GM23338 (cell line): ENCODE measurements around the gene KIAA1217. TPM values are rescaled to one million over a fixed set of nuclear protein-coding genes. Genes with fewer than 3 reads are reported as not detected.

ENCODE experiments used
- ATAC-seq: fragments of 200-7000 bp; cut with Tn5 transposase; 3 replicates; pipeline ENCODE4 v1.9.1; 2020
- DNase-seq: peaks from one replicate; pipeline ENCODE4 v3.0.0-alpha.2; 2015; ENCODE audit warnings: low spot score
- H2AFZ ChIP-seq: fragments of 200-600 bp; sonication (generic); 2 replicates; pipeline ENCODE4 v1.8.0; 2016; ENCODE audit warnings: antibody characterized with exemption, mild to moderate bottlenecking, moderate library complexity
- H3F3A ChIP-seq: fragments of 200-600 bp; sonication (generic); replicated peaks from 2 replicates; pipeline ENCODE4 v1.8.0; 2017; ENCODE audit warnings: antibody characterized with exemption, mixed run types, low read depth
- H3K27ac ChIP-seq: fragments of 200-600 bp; sonication (generic); 2 replicates; pipeline ENCODE4 v1.6.1; 2016; ENCODE audit warnings: low read depth
- H3K27me3 ChIP-seq: fragments of 200-600 bp; sonication (generic); 2 replicates; pipeline ENCODE4 v1.8.0; 2016; ENCODE audit warnings: mild to moderate bottlenecking, mixed run types, moderate library complexity; ENCODE audit not compliant: insufficient read depth
- H3K36me3 ChIP-seq: fragments of 200-600 bp; sonication (generic); 2 replicates; pipeline ENCODE4 v1.8.0; 2016; ENCODE audit warnings: mild to moderate bottlenecking; ENCODE audit not compliant: insufficient read depth
- H3K4me1 ChIP-seq: fragments of 200-600 bp; sonication (generic); 2 replicates; pipeline ENCODE4 v1.8.0; 2016; ENCODE audit warnings: mild to moderate bottlenecking, moderate library complexity; ENCODE audit not compliant: insufficient read depth
- H3K4me2 ChIP-seq: fragments of 200-600 bp; sonication (generic); 2 replicates; pipeline ENCODE4 v1.7.1; 2017; ENCODE audit warnings: mixed run types
- H3K4me3 ChIP-seq: fragments of 200-600 bp; sonication (generic); 2 replicates; pipeline ENCODE4 v1.6.1; 2016; ENCODE audit warnings: mixed run types
- H3K79me2 ChIP-seq: fragments of 200-600 bp; sonication (generic); replicated peaks from 2 replicates; pipeline ENCODE4 v1.8.0; 2017; ENCODE audit warnings: mild to moderate bottlenecking; ENCODE audit not compliant: insufficient read depth
- H3K9me2 ChIP-seq: fragments of 200-600 bp; sonication (generic); 2 replicates; pipeline ENCODE4 v1.8.0; 2017; ENCODE audit not compliant: insufficient read depth
- H4K20me1 ChIP-seq: fragments of 200-600 bp; sonication (generic); replicated peaks from 2 replicates; pipeline ENCODE4 v1.8.0; 2017; ENCODE audit warnings: mild to moderate bottlenecking; ENCODE audit not compliant: insufficient read depth
- H3K27ac Mint-ChIP-seq: 2 replicates; pipeline ENCODE4 v1.8.0; 2020; ENCODE audit warnings: inconsistent platforms, mild to moderate bottlenecking, moderate library complexity, mixed read lengths
- H3K27me3 Mint-ChIP-seq: 3 replicates; pipeline ENCODE4 v1.8.0; 2022; ENCODE audit warnings: low read depth, mild to moderate bottlenecking, moderate library complexity, mixed read lengths, inconsistent platforms; ENCODE audit not compliant: insufficient read depth, poor library complexity
- H3K36me3 Mint-ChIP-seq: 3 replicates; pipeline ENCODE4 v1.8.0; 2021; ENCODE audit warnings: low read depth, mild to moderate bottlenecking, inconsistent platforms, moderate library complexity, mixed read lengths
- H3K4me1 Mint-ChIP-seq: 3 replicates; pipeline ENCODE4 v1.8.0; 2020; ENCODE audit warnings: mild to moderate bottlenecking, inconsistent platforms, mixed read lengths
- H3K4me3 Mint-ChIP-seq: 3 replicates; pipeline ENCODE4 v1.8.0; 2021; ENCODE audit warnings: moderate library complexity, mild to moderate bottlenecking, inconsistent platforms, mixed read lengths
- H3K9me3 Mint-ChIP-seq: 3 replicates; pipeline ENCODE4 v1.8.0; 2020; ENCODE audit warnings: moderate library complexity, mild to moderate bottlenecking, inconsistent platforms, mixed read lengths
- CREB1 ChIP-seq: fragments of 250-450 bp; sonication (Bioruptor Pico); IDR thresholded peaks from 2 replicates; pipeline ENCODE4 v1.5.0; 2020; ENCODE audit warnings: low read depth, mild to moderate bottlenecking, moderate library complexity
- ETS1 ChIP-seq: IDR thresholded peaks from 2 replicates; pipeline ENCODE4 v1.6.1; 2016; ENCODE audit warnings: antibody characterized with exemption
- EZH2 ChIP-seq: fragments of 200-600 bp; sonication (generic); IDR thresholded peaks from one replicate; pipeline ENCODE4 v1.8.0; 2017; ENCODE audit warnings: antibody characterized with exemption, mild to moderate bottlenecking, low read depth; ENCODE audit not compliant: unreplicated experiment
- EZH2phosphoT487 ChIP-seq: fragments of 200-600 bp; sonication (generic); IDR thresholded peaks from one replicate; pipeline ENCODE4 v1.8.1; 2018; ENCODE audit warnings: antibody characterized with exemption; ENCODE audit not compliant: unreplicated experiment
- JUNB ChIP-seq: IDR thresholded peaks from one replicate; pipeline ENCODE4 v1.6.1; 2016; ENCODE audit warnings: antibody characterized with exemption; ENCODE audit not compliant: unreplicated experiment
- NANOG ChIP-seq: IDR thresholded peaks from 2 replicates; pipeline ENCODE4 v1.6.1; 2016; ENCODE audit warnings: antibody characterized with exemption, borderline replicate concordance
- POLR2AphosphoS5 ChIP-seq: IDR thresholded peaks from 2 replicates; pipeline ENCODE4 v1.6.1; 2016; ENCODE audit warnings: antibody characterized with exemption, low read depth
- STAT1 ChIP-seq: IDR thresholded peaks from one replicate; pipeline ENCODE4 v1.6.1; 2016; ENCODE audit warnings: antibody characterized with exemption; ENCODE audit not compliant: unreplicated experiment
- ZNF114 ChIP-seq: fragments of 250-450 bp; sonication (Bioruptor Pico); IDR thresholded peaks from 2 replicates; pipeline ENCODE4 v1.5.0; 2020; ENCODE audit warnings: mild to moderate bottlenecking, moderate library complexity
- ZNF331 ChIP-seq: fragments of 250-450 bp; sonication (Bioruptor Pico); IDR thresholded peaks from 2 replicates; pipeline ENCODE4 v1.5.0; 2020; ENCODE audit warnings: low read depth, mild to moderate bottlenecking, moderate library complexity
- polyA plus RNA-seq: library from polyadenylated mRNA; unstranded; fragments of >200 nt; fragmentation: Nextera tagmentation; extraction: Ambion mirVana; gene quantifications from 2 replicates; pipeline ENCODE4 v1.2.1, GENCODE V29; 2016
- total RNA-seq: library from RNA; depleted of rRNA; stranded (reverse); fragments of >200 nt; shearing (Covaris generic); gene quantifications from 2 replicates; pipeline ENCODE4 v1.2.3, GENCODE V29; 2014
- TF ChIP-seq, protein P1 (sequence below), 2 experiments: fragments of 200-600 bp in 1 of 2; sonication (generic) in 1 of 2; conservative IDR thresholded peaks; 2 replicates each; pipeline versions ENCODE4 v1.5.1 to v1.6.1; 2016 to 2017; ENCODE audit warnings: antibody characterized with exemption in 2 of 2, low read depth in 2 of 2, mild to moderate bottlenecking in 2 of 2, moderate library complexity in 1 of 2
- TF ChIP-seq, protein P2 (sequence below): fragments of 250-450 bp; sonication (Bioruptor Pico); IDR thresholded peaks from 2 replicates; pipeline ENCODE4 v1.5.0; 2020; ENCODE audit warnings: mild to moderate bottlenecking, moderate library complexity
- TF ChIP-seq, protein P3 (sequence below): IDR thresholded peaks from one replicate; pipeline ENCODE4 v1.6.1; 2018; ENCODE audit warnings: antibody characterized with exemption; ENCODE audit not compliant: unreplicated experiment

Gene KIAA1217
- total and polyA plus RNA-seq, 2 experiments from 2014 or later, result 6.4 to 9.1 TPM

DNA sequence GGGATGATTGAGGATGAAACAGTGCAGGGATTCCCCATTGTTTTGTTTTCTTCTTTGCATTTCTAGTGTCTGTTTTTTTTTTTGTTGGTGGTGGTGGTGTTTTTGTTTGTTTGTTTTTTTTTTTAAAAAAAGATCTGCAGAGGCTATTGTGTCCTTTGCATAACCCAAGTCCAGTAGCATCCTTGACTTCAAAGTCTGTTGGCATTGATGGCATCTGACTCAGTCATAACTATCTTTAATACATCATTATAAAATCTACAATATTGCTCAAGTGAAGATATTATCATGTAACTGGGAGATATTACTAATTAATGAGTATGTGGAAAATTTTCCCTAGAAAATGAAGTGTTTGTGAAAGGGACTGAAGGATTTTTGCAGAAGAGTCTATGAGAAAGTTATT lies 70.2 kb downstream of the KIAA1217 start:
- no peak overlapping the region for H3K4me3 ChIP-seq
- H3K27me3 ChIP-seq, result no peaks in the 10 kb centered on the region
- no peaks in the 10 kb centered on the region for H3K36me3 ChIP-seq
- no peak overlapping the region for H2AFZ ChIP-seq
- TF ChIP-seq POLR2AphosphoS5, result no peak
- no peak for TF ChIP-seq ZNF114
- TF ChIP-seq, protein P1, sequence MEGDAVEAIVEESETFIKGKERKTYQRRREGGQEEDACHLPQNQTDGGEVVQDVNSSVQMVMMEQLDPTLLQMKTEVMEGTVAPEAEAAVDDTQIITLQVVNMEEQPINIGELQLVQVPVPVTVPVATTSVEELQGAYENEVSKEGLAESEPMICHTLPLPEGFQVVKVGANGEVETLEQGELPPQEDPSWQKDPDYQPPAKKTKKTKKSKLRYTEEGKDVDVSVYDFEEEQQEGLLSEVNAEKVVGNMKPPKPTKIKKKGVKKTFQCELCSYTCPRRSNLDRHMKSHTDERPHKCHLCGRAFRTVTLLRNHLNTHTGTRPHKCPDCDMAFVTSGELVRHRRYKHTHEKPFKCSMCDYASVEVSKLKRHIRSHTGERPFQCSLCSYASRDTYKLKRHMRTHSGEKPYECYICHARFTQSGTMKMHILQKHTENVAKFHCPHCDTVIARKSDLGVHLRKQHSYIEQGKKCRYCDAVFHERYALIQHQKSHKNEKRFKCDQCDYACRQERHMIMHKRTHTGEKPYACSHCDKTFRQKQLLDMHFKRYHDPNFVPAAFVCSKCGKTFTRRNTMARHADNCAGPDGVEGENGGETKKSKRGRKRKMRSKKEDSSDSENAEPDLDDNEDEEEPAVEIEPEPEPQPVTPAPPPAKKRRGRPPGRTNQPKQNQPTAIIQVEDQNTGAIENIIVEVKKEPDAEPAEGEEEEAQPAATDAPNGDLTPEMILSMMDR (conservative IDR thresholded peaks at IDR 0.05; ENCODE audit: low read depth in 2 of 2), result no peak
- no peak for TF ChIP-seq STAT1
- TF ChIP-seq EZH2, result no peak
- TF ChIP-seq JUNB, result no peak
- no peak for TF ChIP-seq ZNF331 (CRISPR knock-in tag)
- no peak for TF ChIP-seq ETS1
- TF ChIP-seq, protein P2, sequence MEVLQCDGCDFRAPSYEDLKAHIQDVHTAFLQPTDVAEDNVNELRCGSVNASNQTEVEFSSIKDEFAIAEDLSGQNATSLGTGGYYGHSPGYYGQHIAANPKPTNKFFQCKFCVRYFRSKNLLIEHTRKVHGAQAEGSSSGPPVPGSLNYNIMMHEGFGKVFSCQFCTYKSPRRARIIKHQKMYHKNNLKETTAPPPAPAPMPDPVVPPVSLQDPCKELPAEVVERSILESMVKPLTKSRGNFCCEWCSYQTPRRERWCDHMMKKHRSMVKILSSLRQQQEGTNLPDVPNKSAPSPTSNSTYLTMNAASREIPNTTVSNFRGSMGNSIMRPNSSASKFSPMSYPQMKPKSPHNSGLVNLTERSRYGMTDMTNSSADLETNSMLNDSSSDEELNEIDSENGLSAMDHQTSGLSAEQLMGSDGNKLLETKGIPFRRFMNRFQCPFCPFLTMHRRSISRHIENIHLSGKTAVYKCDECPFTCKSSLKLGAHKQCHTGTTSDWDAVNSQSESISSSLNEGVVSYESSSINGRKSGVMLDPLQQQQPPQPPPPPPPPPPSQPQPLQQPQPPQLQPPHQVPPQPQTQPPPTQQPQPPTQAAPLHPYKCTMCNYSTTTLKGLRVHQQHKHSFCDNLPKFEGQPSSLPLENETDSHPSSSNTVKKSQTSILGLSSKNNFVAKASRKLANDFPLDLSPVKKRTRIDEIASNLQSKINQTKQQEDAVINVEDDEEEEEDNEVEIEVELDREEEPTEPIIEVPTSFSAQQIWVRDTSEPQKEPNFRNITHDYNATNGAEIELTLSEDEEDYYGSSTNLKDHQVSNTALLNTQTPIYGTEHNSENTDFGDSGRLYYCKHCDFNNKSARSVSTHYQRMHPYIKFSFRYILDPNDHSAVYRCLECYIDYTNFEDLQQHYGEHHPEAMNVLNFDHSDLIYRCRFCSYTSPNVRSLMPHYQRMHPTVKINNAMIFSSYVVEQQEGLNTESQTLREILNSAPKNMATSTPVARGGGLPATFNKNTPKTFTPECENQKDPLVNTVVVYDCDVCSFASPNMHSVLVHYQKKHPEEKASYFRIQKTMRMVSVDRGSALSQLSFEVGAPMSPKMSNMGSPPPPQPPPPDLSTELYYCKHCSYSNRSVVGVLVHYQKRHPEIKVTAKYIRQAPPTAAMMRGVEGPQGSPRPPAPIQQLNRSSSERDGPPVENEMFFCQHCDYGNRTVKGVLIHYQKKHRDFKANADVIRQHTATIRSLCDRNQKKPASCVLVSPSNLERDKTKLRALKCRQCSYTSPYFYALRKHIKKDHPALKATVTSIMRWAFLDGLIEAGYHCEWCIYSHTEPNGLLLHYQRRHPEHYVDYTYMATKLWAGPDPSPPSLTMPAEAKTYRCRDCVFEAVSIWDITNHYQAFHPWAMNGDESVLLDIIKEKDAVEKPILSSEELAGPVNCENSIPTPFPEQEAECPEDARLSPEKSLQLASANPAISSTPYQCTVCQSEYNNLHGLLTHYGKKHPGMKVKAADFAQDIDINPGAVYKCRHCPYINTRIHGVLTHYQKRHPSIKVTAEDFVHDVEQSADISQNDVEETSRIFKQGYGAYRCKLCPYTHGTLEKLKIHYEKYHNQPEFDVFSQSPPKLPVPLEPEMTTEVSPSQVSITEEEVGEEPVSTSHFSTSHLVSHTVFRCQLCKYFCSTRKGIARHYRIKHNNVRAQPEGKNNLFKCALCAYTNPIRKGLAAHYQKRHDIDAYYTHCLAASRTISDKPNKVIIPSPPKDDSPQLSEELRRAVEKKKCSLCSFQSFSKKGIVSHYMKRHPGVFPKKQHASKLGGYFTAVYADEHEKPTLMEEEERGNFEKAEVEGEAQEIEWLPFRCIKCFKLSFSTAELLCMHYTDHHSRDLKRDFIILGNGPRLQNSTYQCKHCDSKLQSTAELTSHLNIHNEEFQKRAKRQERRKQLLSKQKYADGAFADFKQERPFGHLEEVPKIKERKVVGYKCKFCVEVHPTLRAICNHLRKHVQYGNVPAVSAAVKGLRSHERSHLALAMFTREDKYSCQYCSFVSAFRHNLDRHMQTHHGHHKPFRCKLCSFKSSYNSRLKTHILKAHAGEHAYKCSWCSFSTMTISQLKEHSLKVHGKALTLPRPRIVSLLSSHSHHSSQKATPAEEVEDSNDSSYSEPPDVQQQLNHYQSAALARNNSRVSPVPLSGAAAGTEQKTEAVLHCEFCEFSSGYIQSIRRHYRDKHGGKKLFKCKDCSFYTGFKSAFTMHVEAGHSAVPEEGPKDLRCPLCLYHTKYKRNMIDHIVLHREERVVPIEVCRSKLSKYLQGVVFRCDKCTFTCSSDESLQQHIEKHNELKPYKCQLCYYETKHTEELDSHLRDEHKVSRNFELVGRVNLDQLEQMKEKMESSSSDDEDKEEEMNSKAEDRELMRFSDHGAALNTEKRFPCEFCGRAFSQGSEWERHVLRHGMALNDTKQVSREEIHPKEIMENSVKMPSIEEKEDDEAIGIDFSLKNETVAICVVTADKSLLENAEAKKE, result no peak
- no peak for TF ChIP-seq CREB1
- no peak for TF ChIP-seq NANOG
- TF ChIP-seq, protein P3, sequence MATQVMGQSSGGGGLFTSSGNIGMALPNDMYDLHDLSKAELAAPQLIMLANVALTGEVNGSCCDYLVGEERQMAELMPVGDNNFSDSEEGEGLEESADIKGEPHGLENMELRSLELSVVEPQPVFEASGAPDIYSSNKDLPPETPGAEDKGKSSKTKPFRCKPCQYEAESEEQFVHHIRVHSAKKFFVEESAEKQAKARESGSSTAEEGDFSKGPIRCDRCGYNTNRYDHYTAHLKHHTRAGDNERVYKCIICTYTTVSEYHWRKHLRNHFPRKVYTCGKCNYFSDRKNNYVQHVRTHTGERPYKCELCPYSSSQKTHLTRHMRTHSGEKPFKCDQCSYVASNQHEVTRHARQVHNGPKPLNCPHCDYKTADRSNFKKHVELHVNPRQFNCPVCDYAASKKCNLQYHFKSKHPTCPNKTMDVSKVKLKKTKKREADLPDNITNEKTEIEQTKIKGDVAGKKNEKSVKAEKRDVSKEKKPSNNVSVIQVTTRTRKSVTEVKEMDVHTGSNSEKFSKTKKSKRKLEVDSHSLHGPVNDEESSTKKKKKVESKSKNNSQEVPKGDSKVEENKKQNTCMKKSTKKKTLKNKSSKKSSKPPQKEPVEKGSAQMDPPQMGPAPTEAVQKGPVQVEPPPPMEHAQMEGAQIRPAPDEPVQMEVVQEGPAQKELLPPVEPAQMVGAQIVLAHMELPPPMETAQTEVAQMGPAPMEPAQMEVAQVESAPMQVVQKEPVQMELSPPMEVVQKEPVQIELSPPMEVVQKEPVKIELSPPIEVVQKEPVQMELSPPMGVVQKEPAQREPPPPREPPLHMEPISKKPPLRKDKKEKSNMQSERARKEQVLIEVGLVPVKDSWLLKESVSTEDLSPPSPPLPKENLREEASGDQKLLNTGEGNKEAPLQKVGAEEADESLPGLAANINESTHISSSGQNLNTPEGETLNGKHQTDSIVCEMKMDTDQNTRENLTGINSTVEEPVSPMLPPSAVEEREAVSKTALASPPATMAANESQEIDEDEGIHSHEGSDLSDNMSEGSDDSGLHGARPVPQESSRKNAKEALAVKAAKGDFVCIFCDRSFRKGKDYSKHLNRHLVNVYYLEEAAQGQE, result no peak
- TF ChIP-seq EZH2phosphoT487, result no peak
- H3K4me3 Mint-ChIP-seq, result no peak overlapping the region
- H3F3A ChIP-seq, result no peaks in the 10 kb centered on the region
- no peaks in the 10 kb centered on the region for H3K4me1 Mint-ChIP-seq
- peaks cover 15% of the 10 kb centered on the region; the same call in 2 of the 3 replicates for H3K36me3 Mint-ChIP-seq
- H3K27ac ChIP-seq, result no peak overlapping the region
- peaks cover 5% of the 10 kb centered on the region; the same call in 2 of the 3 replicates for H3K9me3 Mint-ChIP-seq
- H3K27me3 Mint-ChIP-seq, result peaks cover 7% of the 10 kb centered on the region
- no peak overlapping the region for H3K4me2 ChIP-seq
- ATAC-seq (no peak), DNase-seq (no peak)
- no peaks in the 10 kb centered on the region for H3K79me2 ChIP-seq
- H3K27ac Mint-ChIP-seq, result no peak overlapping the region
- no peaks in the 10 kb centered on the region for H3K4me1 ChIP-seq
- no peaks in the 10 kb centered on the region for H4K20me1 ChIP-seq
- peaks cover 5% of the 10 kb centered on the region; the same call in 1 of the 2 replicates for H3K9me2 ChIP-seq
